ENCODE data around the gene QSOX2.

QSOX2 gene

DNA sequence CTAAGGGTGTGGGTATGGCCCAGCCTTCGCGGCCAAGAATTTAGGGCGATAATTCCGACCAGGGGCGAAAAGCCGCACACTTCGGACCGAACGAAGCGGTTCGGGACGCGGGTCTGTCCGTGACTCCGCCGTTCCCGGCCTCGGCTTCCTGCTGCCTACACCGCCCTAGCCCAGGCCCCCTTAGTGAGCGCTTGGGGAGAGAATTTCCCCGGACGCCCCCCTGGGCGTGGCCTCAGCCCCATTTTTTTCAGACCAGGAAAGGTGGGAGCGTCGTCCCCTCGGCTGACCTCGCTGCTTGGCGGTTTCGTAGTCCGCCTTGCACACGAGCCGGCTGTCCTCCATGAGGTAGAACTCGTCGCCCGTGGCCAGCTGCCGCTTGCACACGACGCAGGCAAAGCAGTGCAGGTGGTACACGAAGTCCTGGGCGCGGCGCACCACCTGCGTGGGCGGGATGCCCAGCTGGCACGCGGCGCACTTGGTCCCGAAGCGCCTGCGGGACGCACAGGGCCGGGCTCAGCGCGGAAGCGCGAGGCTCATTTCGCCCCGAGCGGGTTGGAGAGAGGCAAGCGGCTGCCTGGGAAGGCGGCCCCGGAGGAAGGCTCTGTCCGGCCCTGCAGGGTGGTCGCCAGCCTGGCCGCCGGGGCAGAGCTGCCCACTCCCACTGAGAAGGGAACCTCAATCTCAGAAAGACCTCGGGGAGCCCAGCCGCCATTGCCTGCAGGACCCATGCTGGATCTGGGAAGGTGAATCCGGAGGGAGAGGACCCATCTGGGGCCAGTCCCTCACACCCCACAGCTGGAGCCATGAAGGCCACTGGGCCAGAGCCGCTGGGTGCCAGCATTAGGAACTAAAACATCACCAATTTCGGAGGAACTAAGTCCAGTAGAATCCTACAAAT is 46.0 kb downstream of the QSOX2 start:
- in situ Hi-C loops (cut with HindIII; ENCODE audit: low sequenced_read_pairs), result no loop called here
- no peak for DNase-seq (ENCODE audit: low read depth, low spot score)
- no peak overlapping the region for H3K4me3 ChIP-seq (ENCODE audit: low read depth, low read length)
- TF ChIP-seq, protein P1, sequence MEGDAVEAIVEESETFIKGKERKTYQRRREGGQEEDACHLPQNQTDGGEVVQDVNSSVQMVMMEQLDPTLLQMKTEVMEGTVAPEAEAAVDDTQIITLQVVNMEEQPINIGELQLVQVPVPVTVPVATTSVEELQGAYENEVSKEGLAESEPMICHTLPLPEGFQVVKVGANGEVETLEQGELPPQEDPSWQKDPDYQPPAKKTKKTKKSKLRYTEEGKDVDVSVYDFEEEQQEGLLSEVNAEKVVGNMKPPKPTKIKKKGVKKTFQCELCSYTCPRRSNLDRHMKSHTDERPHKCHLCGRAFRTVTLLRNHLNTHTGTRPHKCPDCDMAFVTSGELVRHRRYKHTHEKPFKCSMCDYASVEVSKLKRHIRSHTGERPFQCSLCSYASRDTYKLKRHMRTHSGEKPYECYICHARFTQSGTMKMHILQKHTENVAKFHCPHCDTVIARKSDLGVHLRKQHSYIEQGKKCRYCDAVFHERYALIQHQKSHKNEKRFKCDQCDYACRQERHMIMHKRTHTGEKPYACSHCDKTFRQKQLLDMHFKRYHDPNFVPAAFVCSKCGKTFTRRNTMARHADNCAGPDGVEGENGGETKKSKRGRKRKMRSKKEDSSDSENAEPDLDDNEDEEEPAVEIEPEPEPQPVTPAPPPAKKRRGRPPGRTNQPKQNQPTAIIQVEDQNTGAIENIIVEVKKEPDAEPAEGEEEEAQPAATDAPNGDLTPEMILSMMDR (IDR thresholded peaks at IDR 0.05; ENCODE audit: low read depth, low read length), result no peak

DNA sequence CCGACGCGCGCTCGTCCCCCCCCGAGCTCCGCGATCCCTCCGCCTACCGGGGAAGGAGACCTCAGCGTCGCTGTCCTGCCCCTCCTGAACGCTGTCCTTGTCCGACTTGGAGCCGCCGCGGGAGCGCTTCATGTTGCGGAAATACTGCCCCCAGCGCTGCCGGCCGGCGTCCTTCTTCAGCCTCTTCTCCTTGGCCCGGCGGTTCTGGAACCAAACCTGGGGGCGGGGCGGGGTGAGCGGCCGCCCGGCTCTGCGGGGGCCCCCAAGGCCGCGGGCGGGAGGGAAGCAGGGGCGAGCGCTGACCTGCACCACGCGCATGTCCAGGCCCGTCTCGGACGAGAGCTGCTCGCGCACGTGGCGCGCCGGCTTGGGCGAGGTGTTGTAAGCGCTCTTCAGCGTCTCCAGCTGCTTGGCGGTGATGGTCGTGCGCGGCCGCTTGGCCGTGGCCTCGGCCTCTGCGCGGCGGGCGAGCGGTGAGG is 47.0 kb downstream of the QSOX2 start:
- no peak for DNase-seq (ENCODE audit: low read depth, low spot score)
- TF ChIP-seq, protein P1 (IDR thresholded peaks at IDR 0.05; ENCODE audit: low read depth, low read length), result no peak
- H3K4me3 ChIP-seq (ENCODE audit: low read depth, low read length), result no peak overlapping the region
- in situ Hi-C loops (cut with HindIII; ENCODE audit: low sequenced_read_pairs), result no loop called here

DNA sequence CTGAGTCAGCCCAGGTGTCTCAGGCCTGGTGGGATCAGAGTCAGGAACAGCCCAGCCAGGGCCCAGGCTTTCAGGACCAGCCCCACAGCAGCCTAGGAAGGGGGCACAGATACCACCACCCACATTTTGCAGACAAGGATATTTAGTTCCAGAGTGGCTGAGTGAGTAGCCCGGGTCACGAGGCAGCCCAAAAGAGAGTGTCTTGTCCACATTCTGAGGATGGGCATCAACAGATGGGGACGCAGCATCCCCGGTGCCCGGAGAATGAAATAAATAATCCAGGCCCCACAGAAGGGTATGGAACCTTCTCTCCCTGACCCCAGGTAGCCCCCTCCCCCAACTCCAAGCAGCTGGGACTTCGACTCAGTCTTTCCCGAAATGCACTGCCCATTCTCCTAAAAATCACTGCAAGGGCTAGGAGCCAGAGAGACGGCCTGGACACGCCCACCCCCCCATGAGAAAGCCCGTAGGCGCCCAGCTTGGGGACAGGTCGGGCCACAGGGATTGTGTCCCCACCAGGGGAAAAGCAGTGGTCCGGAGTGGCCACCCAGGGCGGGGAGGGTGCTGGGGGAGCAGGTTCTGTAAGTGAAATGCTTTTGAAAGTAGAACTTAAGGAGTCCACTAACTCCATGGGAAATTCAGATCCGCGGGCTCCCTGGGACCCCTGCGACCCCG is 47.5 kb downstream of the QSOX2 start:
- TF ChIP-seq, protein P1 (IDR thresholded peaks at IDR 0.05; ENCODE audit: low read depth, low read length), result no peak
- DNase-seq (ENCODE audit: low read depth, low spot score), result no peak
- no peak overlapping the region for H3K4me3 ChIP-seq (ENCODE audit: low read depth, low read length)
- in situ Hi-C loops (cut with HindIII; ENCODE audit: low sequenced_read_pairs), result no loop called here

DNA sequence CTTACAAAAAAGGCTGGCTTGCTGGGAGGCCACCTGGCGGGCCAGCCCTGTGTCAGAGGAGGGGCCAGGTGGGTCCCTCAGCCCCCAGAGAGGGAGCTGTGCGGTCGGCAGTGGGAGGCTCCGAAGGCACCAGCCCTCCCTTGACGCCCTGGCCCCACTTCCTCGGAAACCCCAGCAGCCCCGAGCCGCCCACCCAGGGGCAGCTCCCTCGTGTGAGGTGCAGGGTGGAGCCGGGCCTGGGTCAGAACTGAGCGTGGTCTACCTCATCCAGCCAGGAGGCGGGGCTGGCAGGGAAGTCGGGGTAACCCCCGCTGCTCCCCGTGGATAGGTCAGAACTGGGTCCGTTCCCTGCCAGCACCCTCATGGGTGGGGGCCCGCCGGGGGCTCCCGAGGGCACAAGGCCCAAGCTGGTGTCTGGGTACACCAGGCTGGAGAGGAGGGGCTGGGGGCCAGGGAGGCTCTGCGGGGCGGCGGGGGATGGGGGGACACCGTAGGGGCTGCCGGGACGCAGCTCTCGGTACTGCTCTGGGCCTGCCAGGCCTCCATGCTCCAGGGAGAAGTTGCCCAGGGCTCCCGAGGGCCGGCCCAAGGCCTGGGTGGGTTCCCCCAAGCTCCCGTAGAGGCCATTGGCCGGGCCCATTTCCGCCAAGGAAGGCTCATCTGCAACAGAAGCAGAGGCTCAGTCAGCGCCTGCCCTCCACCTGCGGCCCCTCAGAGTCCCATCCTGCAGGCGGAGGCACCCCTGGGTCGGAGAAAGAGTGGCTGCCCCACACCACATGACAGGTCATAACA is 48.3 kb downstream of the QSOX2 start:
- in situ Hi-C loops (cut with HindIII; ENCODE audit: low sequenced_read_pairs), result no loop called here
- no peak overlapping the region for H3K4me3 ChIP-seq (ENCODE audit: low read depth, low read length)
- TF ChIP-seq, protein P1 (IDR thresholded peaks at IDR 0.05; ENCODE audit: low read depth, low read length), result no peak
- no peak for DNase-seq (ENCODE audit: low read depth, low spot score)

DNA sequence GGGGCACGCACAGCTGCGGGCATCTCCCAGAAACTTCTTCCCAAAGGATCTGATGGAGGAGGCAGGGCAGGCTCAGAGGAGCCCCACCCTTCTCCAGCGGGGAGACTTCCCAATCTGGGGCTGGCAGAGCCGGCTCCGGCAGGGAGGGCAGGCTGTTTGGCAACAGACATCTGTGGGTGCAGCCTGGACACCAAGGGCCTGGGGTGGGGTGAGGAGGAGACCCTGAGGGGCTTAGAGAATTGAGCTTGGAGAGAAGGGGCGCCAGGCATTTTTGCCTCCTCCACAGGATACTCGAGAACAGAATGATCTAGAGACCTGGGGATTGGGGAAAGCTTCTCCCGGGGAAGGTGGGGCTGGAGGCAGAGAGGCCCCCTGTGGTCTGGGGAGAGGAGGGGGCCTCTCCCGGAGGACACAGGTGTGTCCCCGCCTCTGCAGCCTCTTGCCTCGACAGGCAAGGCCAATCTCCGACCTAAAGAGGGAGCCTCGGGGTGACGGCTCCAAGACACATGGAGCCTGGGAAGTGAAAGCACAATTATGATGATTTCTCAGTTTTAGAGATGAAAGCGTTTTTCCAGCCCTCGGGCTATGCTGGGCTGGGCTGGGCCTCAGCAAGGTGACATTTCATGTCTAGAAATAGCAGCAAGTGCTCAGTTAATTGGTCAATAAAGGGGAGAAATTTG is 49.1 kb downstream of the QSOX2 start:
- DNase-seq (ENCODE audit: low read depth, low spot score), result no peak
- TF ChIP-seq, protein P1 (IDR thresholded peaks at IDR 0.05; ENCODE audit: low read depth, low read length), result no peak
- H3K4me3 ChIP-seq (ENCODE audit: low read depth, low read length), result no peak overlapping the region
- in situ Hi-C loops (cut with HindIII; ENCODE audit: low sequenced_read_pairs), result no loop called here

DNA sequence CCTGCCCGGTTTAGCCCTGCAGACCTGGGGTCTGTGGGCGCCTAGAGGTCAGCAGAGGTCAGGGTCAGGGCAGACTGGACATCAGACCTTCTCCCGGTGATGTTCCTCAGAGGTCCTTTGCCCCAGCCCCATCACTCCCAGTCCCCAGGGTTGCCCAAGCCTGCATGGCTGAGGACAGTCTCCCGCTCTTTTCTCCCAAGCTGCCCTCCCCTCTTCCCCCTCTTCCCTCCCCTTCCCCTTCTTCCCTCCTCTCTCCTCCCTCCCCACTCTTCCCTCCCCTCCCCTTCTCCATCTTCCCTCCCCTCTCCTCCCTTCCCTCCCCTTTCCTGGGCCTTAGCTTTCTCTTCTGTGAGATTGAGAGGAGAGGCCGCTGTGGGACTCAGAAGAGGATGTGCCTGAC is 51.1 kb downstream of the QSOX2 start:
- TF ChIP-seq, protein P1 (IDR thresholded peaks at IDR 0.05; ENCODE audit: low read depth, low read length), result no peak
- DNase-seq (ENCODE audit: low read depth, low spot score), result no peak
- in situ Hi-C loops (cut with HindIII; ENCODE audit: low sequenced_read_pairs), result no loop called here
- H3K4me3 ChIP-seq (ENCODE audit: low read depth, low read length), result no peak overlapping the region
